Adipocyte (in vitro differentiated cells): ENCODE measurements around the gene CDH4.

ENCODE experiments used
- DNase-seq: peaks from one replicate; pipeline ENCODE4 v3.0.0-alpha.2; 2015; ENCODE audit warnings: low read depth
- H3K27me3 ChIP-seq: replicated peaks from 2 replicates; pipeline ENCODE4 v1.7.0; 2013; ENCODE audit warnings: mild to moderate bottlenecking, low read length, moderate library complexity; ENCODE audit not compliant: control insufficient read depth, insufficient read depth
- H3K36me3 ChIP-seq: 2 replicates; pipeline ENCODE4 v1.7.0; 2013; ENCODE audit warnings: low read length, mild to moderate bottlenecking, moderate library complexity; ENCODE audit not compliant: control insufficient read depth, insufficient read depth, severe bottlenecking
- H3K4me1 ChIP-seq: 2 replicates; pipeline ENCODE4 v1.7.0; 2013; ENCODE audit warnings: mild to moderate bottlenecking, low read length, moderate library complexity; ENCODE audit not compliant: control insufficient read depth, insufficient read depth
- H3K4me3 ChIP-seq: 2 replicates; pipeline ENCODE4 v1.7.0; 2013; ENCODE audit warnings: mild to moderate bottlenecking, low read length, moderate library complexity
- H3K9ac ChIP-seq: 2 replicates; pipeline ENCODE4 v1.7.0; 2013; ENCODE audit warnings: mild to moderate bottlenecking, low read length, moderate library complexity
- H3K9me3 ChIP-seq: 2 replicates; pipeline ENCODE4 v1.7.0; 2013; ENCODE audit warnings: mild to moderate bottlenecking, low read length, moderate library complexity; ENCODE audit not compliant: control insufficient read depth

The CDH4 gene

DNA sequence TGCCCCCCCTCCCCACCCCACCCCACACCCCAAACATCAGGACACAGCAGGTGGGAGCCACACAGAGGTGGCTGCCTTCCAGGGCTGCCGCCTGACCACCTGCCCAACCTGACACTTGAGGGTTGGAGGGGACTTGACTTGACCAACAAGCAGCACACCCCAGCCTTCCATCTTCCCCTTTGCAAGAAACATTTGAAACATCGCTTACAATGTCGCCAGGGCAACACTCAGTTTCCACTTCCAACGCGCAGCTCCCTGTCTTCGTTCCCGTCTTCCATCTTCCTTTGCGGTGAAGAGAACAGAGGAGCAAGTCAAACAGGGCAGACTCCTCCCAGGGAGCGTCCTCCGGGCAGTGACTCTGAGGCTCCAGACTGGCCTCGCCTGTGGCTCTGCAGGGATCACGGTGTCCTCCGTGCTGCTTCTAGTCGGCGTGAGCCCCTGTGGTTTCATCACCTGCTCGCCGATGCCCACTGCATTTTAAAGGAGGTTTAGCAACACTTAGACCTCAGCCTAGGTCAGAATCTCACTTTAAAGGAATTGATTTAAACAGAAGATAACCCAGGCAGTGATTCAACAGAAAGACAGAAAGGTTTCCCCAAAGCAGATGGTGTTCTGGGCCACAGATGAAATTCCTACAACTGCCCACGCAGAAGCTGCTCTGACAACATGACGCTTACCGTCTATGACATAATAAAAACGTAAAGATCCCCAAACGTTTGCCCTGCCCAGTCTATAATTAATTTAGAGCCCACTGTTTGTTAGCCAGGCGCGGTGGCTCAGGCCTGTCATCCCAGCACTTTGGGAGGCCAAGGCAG, 682.9 kb downstream of the CDH4 start:
- Histone ChIP-seq H3K9ac (no peak overlapping the region), H3K4me1 (no peaks in the 10 kb centered on the region), H3K9me3 (no peaks in the 10 kb centered on the region), H3K4me3 (no peak overlapping the region), H3K36me3 (no peaks in the 10 kb centered on the region), H3K27me3 (peaks cover 8% of the 10 kb centered on the region)
- DNase-seq, result no peak

DNA sequence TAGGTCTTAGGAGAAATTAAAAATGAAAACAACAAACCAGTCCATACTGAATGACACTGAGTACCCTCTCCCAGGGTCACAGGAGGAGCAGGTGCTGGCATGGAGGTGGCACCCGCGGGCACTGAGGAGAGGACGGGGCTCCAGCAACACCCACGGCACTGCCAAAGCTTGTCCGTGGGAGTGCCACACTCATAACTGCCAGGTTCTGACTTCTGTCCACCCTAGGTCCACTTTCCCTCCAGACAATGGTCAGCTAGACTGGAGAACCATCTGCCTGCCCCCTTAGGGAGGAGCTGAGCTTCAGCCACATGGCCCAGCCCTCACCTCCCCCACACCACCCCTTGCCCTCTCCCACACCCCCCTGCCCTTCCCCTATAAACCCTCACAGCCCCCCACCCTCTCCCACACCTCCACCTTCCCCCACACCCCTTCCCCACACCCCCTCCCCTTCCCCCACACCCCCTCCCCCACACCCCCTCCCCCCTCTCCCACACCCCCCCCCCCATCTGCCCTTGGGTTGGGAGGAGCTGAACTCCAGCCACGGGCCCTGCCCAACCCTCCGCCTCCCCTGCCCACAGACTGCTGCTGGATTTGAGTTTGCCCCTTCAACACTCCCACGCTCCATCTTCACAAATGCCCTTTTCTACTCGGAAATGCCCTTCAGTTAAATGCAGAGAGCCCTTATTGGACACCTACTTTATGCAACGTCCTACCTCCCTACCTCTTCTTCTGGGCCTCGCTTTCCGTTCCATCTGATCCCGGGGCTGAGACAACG, 684.1 kb downstream of the CDH4 start:
- H3K4me3 ChIP-seq, result no peak overlapping the region
- no peaks in the 10 kb centered on the region for H3K4me1 ChIP-seq
- no peak for DNase-seq
- H3K9me3 ChIP-seq, result no peaks in the 10 kb centered on the region
- peaks cover 8% of the 10 kb centered on the region for H3K27me3 ChIP-seq
- H3K36me3 ChIP-seq, result no peaks in the 10 kb centered on the region
- no peak overlapping the region for H3K9ac ChIP-seq

DNA sequence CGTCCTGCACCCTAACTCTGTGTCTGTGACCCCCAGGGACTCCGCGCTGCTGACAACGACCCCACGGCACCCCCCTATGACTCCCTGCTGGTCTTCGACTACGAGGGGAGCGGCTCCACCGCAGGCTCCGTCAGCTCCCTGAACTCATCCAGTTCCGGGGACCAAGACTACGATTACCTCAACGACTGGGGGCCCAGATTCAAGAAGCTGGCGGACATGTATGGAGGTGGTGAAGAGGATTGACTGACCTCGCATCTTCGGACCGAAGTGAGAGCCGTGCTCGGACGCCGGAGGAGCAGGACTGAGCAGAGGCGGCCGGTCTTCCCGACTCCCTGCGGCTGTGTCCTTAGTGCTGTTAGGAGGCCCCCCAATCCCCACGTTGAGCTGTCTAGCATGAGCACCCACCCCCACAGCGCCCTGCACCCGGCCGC, 684.7 kb downstream of the CDH4 start:
- no peak for DNase-seq
- Histone ChIP-seq H3K36me3 (no peaks in the 10 kb centered on the region), H3K27me3 (peaks cover 8% of the 10 kb centered on the region), H3K4me1 (no peaks in the 10 kb centered on the region), H3K9me3 (no peaks in the 10 kb centered on the region), H3K9ac (no peak overlapping the region), H3K4me3 (no peak overlapping the region)

DNA sequence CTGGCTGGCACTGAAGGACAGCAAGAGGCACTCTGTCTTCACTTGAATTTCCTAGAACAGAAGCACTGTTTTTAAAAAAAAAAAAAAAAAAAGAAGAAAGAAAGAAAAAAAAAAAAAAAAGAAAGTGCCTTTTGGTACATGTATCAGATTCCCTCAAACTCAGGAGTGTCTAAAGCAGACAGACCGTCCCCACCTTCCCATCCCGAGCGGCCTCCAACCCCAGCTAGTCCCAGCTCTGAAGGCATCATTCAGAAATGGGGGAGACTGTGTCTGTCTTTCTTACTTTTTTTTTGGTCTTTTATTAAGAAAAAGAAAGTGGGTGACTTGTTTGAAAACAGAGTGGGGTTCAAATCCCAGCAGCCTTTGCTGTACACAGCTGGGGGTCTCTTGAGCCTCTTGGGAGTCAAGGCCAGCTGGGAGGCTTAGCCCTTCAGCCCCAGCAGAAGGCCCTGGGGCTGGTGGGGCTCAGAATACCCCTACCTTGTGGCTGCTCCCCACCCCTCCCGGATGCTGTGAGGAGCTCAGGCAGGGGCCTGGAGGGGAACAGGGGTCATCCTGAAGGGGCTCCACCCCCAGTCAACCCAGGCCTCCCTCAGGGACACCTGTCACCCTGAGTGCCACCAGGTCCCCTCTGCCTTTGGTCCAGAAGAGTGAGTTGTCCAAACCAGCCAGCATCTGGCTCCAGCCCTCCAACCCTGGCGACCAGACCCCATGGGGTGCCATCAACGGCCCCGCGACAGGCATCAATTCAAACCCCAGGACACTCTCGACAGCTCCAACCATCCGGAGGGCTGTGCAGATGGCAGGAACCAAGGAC, 685.3 kb downstream of the CDH4 start:
- no peaks in the 10 kb centered on the region for H3K36me3 ChIP-seq
- DNase-seq, result no peak
- peaks cover 8% of the 10 kb centered on the region for H3K27me3 ChIP-seq
- H3K4me3 ChIP-seq, result no peak overlapping the region
- H3K9me3 ChIP-seq, result no peaks in the 10 kb centered on the region
- no peaks in the 10 kb centered on the region for H3K4me1 ChIP-seq
- no peak overlapping the region for H3K9ac ChIP-seq

DNA sequence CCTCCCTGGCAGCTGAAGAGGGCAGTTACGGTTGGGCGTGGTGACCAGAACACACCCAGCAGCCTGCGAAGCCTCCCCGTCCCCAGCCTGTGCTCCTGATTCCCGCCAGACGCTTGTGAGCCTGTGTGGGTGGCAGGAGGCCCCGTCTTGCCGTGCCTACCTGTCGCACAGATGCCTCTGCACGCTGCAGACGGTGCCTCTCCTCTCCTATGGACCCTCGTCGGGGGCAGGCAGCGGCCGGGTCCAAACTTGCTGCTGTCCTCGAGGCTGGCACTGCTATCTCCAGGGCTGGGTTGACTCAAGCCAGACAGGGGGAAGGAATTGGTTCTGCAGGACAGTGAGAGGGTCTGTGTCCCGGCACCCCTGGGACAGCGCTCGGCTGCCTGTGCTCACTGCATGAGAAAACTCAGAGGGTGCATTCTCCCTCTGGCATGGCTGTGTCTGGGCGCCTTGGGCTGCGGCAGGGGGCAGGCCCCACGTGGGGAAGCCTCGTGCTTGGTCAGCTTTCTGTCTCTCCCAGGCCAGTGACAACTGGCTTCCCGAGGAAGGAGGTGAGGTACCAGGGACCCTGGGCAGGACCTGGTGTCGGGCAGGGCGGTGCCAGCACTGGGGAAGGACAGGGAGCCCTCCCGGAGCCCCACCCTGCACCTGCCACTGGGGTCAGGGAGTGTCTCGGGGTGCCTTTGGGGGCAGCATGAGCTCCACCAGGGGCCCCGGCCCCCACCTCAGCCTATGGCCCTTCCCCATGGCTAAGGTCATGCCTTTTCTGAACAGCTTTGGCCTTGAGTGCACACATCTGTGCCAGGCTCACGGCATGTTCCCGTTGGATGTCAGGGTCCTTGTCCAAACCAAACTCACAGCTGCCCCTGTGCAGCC, 686.1 kb downstream of the CDH4 start:
- Histone ChIP-seq H3K4me1 (no peaks in the 10 kb centered on the region), H3K27me3 (peaks cover 8% of the 10 kb centered on the region), H3K36me3 (no peaks in the 10 kb centered on the region), H3K9ac (no peak overlapping the region), H3K9me3 (no peaks in the 10 kb centered on the region), H3K4me3 (no peak overlapping the region)
- DNase-seq, result no peak

DNA sequence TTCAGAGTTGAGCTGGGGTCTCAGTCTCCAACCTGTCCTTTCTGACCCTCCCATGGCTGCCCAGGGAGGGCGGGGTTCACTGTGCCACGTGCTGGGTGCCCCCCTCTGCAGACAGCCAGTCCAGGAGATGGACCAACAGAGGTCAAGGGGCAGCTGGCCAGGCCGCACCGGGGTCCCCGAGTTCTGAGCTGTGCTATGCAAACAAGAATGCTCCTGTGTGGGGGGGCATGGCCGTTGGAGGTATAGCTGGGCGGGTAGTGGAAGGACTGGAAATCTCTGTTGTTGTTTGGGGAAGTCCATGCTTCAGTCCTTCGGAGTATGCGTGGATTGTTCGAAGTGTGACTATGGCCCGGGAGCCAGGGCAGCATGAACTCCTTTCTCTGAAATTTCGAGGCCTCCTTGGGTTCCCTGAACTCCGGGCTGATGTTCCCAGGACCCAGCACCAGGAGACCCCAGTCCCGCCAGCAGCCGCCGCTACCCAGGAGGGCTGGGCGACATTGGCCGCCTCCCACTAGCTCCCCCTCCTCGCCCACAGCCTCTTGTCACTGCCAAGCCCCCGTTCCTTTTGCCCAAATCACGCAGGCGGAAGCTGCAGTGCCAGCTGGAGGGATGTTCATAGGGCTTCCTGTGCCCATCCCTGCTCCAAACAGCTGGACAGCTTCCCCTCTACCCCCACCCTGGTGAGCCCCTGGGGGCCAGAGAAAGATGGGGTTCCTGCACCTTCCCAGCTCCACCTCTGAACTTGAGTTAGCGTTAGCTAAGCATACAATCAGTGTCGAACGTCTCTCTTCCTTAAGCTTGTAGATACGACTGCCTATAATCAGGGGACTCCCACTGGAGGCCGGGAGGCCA, 687.0 kb downstream of the CDH4 start:
- Histone ChIP-seq H3K9ac (no peak overlapping the region), H3K4me1 (no peaks in the 10 kb centered on the region), H3K27me3 (peaks cover 8% of the 10 kb centered on the region), H3K36me3 (no peaks in the 10 kb centered on the region), H3K9me3 (no peaks in the 10 kb centered on the region), H3K4me3 (no peak overlapping the region)
- DNase-seq, result no peak

DNA sequence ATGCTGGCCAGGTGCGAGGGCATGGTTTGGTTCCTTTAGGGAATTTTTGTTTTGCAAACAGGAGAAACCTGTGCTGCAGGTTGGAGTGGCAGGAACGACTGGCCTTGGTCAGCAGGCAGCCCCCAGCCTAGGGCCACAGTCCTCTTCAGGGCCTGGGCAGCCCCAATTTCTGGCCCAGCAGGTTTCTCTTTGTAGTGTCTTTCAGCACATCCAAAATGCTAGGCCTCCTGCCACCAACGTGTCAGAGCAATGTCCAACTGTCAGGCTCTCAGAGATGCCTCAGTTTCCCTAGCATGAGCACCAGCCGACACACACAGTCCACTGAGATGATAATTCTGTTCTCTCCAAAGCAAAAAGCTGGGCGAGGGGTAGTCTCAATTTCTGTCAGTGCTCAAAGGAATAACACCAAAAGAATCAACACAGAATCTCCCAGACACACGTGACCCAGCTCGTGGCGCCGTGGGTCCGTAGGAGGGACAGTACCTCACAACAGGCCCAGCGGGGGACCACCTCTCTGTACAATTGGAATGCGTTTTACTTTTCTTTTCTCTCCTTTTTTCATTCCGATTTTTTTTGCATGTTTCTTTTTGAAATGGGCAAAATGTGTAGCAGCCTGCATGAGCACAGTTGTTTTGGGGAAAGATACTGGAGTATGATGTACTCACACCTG, 687.8 kb downstream of the CDH4 start:
- Histone ChIP-seq H3K9ac (no peak overlapping the region), H3K36me3 (no peaks in the 10 kb centered on the region), H3K9me3 (no peaks in the 10 kb centered on the region), H3K27me3 (peaks cover 8% of the 10 kb centered on the region), H3K4me1 (no peaks in the 10 kb centered on the region), H3K4me3 (no peak overlapping the region)
- no peak for DNase-seq

DNA sequence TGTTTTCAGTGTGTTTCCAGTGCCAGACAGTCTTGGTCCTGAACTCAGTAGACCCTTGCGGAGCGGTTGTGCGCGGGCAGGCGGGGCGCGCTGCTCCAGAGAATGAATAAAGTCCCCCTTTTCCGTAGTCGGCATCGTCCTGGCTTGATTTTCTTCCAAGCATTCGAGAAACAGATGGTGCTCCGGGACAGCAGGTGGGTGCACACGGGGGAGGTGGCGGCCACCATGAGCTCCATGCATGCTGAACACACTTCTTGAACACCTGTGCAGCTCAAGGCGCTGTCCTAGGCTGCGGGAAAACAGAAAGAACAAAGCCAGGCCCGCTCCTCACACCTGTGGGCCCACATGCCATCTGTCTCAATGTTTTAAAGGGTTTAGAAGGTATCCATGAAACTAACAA, 688.4 kb downstream of the CDH4 start:
- Histone ChIP-seq H3K27me3 (peaks cover 8% of the 10 kb centered on the region), H3K9ac (no peak overlapping the region), H3K9me3 (no peaks in the 10 kb centered on the region), H3K4me3 (no peak overlapping the region), H3K36me3 (no peaks in the 10 kb centered on the region), H3K4me1 (no peaks in the 10 kb centered on the region)
- DNase-seq, result no peak

DNA sequence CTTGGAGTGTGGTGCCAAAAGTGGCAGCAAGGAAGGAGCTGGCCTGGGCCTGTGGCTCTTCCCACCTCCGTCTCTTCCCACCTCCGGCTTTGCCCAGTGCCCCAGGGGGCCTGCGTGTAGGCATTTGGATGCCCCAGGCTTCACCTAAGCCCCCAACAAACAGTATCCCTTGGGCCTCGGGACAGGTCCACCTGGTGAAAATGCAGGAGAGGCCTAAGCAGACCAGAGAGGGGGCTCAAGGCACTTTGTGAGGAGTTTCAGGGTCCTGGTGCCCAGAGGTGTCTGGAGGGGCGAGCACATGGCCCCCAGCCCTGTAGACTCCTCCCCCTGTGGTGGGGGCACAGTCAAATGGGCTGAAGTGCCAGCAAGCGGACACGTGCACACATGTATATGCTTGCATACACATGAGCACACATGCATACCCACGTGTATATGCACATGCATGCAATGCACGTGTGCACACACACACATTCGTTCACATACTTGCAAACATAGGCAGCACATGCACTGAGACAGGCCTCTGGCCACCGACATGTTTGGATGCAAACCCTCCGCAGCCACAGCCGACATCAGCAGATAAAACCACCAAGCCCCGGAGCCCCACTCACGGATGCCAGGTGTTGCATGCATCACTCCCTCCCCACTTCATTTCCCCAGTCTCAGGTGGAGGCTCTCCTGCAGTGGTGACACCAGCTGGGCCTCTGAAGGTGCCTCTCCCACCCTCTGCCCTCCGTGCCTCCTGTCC, 689.1 kb downstream of the CDH4 start:
- no peak for DNase-seq
- Histone ChIP-seq H3K27me3 (peaks cover 8% of the 10 kb centered on the region), H3K9me3 (no peaks in the 10 kb centered on the region), H3K4me1 (no peaks in the 10 kb centered on the region), H3K36me3 (no peaks in the 10 kb centered on the region), H3K4me3 (no peak overlapping the region), H3K9ac (no peak overlapping the region)
